Trophoblast cell (in vitro differentiated cells and primary cell): ENCODE results near the gene IAPP.

ENCODE experiments used
- DNase-seq, 2 donors: peaks; one replicate each; pipeline ENCODE4 v3.0.0-alpha.2; 2016
- H2AFZ ChIP-seq: 2 replicates; pipeline ENCODE4 v1.6.1; 2013; ENCODE audit warnings: low read length, moderate library complexity, mild to moderate bottlenecking; ENCODE audit not compliant: insufficient read depth, poor library complexity
- H2AK5ac ChIP-seq: 2 replicates; pipeline ENCODE4 v1.6.1; 2013; ENCODE audit warnings: mild to moderate bottlenecking, low read length
- H2BK120ac ChIP-seq: 2 replicates; pipeline ENCODE4 v1.6.1; 2013; ENCODE audit warnings: low read length, mild to moderate bottlenecking, moderate library complexity; ENCODE audit not compliant: insufficient read depth, poor library complexity
- H2BK12ac ChIP-seq: 2 replicates; pipeline ENCODE4 v1.6.1; 2013; ENCODE audit warnings: mild to moderate bottlenecking, low read length, moderate library complexity
- H2BK5ac ChIP-seq: 2 replicates; pipeline ENCODE4 v1.6.1; 2013; ENCODE audit warnings: low read length, low read depth, moderate library complexity, mild to moderate bottlenecking; ENCODE audit not compliant: poor library complexity
- H3K14ac ChIP-seq: 2 replicates; pipeline ENCODE4 v1.6.1; 2013; ENCODE audit warnings: mild to moderate bottlenecking, low read length
- H3K18ac ChIP-seq: 2 replicates; pipeline ENCODE4 v1.6.1; 2013; ENCODE audit warnings: mild to moderate bottlenecking, low read length
- H3K23ac ChIP-seq: 2 replicates; pipeline ENCODE4 v1.6.1; 2013; ENCODE audit warnings: low read length
- H3K27ac ChIP-seq: 2 replicates; pipeline ENCODE4 v1.5.1; 2013; ENCODE audit warnings: low read depth, mild to moderate bottlenecking, inconsistent platforms, low read length, moderate library complexity
- H3K27me3 ChIP-seq: 2 replicates; pipeline ENCODE4 v1.6.1; 2013; ENCODE audit warnings: inconsistent platforms, mild to moderate bottlenecking, low read length, moderate library complexity; ENCODE audit not compliant: insufficient read depth
- H3K36me3 ChIP-seq, 2 experiments: 1 replicate in 1 of 2; 2 replicates in 1 of 2; pipeline ENCODE4 v1.6.1; 2013; ENCODE audit warnings: low read length in 2 of 2, mild to moderate bottlenecking in 2 of 2, moderate library complexity in 1 of 2; ENCODE audit not compliant: insufficient read depth in 2 of 2, control insufficient read depth in 1 of 2
- H3K4ac ChIP-seq: 2 replicates; pipeline ENCODE4 v1.6.1; 2013; ENCODE audit warnings: low read depth, mild to moderate bottlenecking, low read length, moderate library complexity
- H3K4me1 ChIP-seq, 2 experiments: 1 replicate in 1 of 2; 2 replicates in 1 of 2; pipeline ENCODE4 v1.6.1; 2013; ENCODE audit warnings: low read length in 2 of 2, mild to moderate bottlenecking in 2 of 2, moderate library complexity in 1 of 2; ENCODE audit not compliant: insufficient read depth in 2 of 2, control insufficient read depth in 1 of 2
- H3K4me2 ChIP-seq: 2 replicates; pipeline ENCODE4 v1.6.1; 2013; ENCODE audit warnings: inconsistent platforms, mild to moderate bottlenecking, low read length, moderate library complexity
- H3K4me3 ChIP-seq: 2 replicates; pipeline ENCODE4 v1.5.1; 2013; ENCODE audit warnings: mild to moderate bottlenecking, low read depth, low read length, inconsistent platforms
- H3K79me1 ChIP-seq: one replicate; pipeline ENCODE4 v1.6.1; 2013; ENCODE audit warnings: low read length
- H3K79me2 ChIP-seq: 2 replicates; pipeline ENCODE4 v1.6.1; 2013; ENCODE audit warnings: low read length, mild to moderate bottlenecking; ENCODE audit not compliant: control insufficient read depth, insufficient read depth, poor library complexity
- H3K9ac ChIP-seq: 2 replicates; pipeline ENCODE4 v1.6.1; 2013; ENCODE audit warnings: mild to moderate bottlenecking, low read length
- H3K9me3 ChIP-seq: 2 replicates; pipeline ENCODE4 v1.6.1; 2013; ENCODE audit warnings: low read depth, mild to moderate bottlenecking, control low read depth, inconsistent platforms, low read length; ENCODE audit not compliant: insufficient read depth
- H4K12ac ChIP-seq: 2 replicates; pipeline ENCODE4 v1.6.1; 2013; ENCODE audit warnings: low read depth, mild to moderate bottlenecking, low read length, moderate library complexity
- H4K8ac ChIP-seq: 2 replicates; pipeline ENCODE4 v1.6.1; 2013; ENCODE audit warnings: low read depth, mild to moderate bottlenecking, low read length, moderate library complexity
- H4K91ac ChIP-seq: one replicate; pipeline ENCODE4 v1.6.1; 2013; ENCODE audit warnings: low read depth, mild to moderate bottlenecking, low read length, moderate library complexity
- WGBS: extraction: QIAGEN DNeasy Blood & Tissue Kit; methylation state at CpG from one replicate; pipeline ENCODE4 v1.1.7; 2013; ENCODE audit warnings: missing lambda C conversion rate; ENCODE audit not compliant: insufficient read length, insufficient coverage; ENCODE audit errors: extremely low coverage; 5-methylcytosine and 5-hydroxymethylcytosine counted together

The IAPP gene

DNA sequence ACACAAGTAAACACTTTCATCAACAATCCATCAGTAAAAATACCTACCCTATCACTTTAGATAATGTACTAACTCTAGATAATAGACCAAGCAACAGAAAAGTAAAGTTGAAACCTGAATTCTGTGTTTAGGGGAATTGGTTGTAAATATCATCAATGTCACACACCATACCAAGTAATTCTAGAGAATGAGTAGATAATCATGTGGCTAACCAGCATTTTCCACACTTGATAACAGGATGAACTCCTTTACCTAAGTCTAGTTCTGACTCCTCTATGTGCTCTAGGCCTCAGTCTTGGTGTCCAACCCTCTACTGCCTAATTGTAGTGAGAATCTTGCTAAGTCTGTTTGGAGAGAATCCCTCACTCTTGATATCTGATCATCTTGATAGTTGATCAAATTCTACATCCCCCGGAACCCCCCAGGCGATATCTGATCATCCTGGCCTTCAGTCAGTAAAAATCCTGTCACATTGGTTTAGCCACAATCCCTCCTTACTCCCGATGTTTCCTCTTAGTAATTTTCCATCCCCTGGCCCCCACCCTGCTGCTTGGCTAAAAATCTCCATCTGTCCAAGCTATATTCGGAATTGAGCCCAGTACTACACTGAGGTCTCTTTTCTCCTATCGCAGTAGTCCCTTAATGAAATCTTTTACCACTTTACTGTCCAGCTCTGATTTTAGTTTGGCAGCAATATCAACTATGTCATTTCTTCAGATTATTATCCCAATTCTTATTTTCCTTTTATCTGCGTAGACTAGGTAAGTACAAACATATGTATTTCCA lies 34.5 kb upstream of the IAPP start:
- Histone ChIP-seq H3K27me3 (no peaks in the 10 kb centered on the region), H3K9ac (no peak overlapping the region), H2AK5ac (no peak overlapping the region), H2BK5ac (no peak overlapping the region), H3K4me2 (no peak overlapping the region), H3K79me2 (no peaks in the 10 kb centered on the region), H3K27ac (no peak overlapping the region), H3K18ac (no peak overlapping the region), H3K4me3 (no peak overlapping the region), H4K12ac (no peak overlapping the region), H4K91ac (no peak overlapping the region), H2BK120ac (no peak overlapping the region), H3K4ac (no peak overlapping the region), H3K23ac (no peak overlapping the region), H3K4me1 (no peaks in the 10 kb centered on the region), H3K79me1 (no peaks in the 10 kb centered on the region), H3K14ac (no peak overlapping the region), H4K8ac (no peak overlapping the region), H3K9me3 (no peaks in the 10 kb centered on the region), H2BK12ac (no peak overlapping the region), H3K36me3 (no peaks in the 10 kb centered on the region), H2AFZ (no peak overlapping the region)
- DNase-seq, result no peak
- no CpG with 5 or more reads among the region's 6 CpGs for WGBS

DNA sequence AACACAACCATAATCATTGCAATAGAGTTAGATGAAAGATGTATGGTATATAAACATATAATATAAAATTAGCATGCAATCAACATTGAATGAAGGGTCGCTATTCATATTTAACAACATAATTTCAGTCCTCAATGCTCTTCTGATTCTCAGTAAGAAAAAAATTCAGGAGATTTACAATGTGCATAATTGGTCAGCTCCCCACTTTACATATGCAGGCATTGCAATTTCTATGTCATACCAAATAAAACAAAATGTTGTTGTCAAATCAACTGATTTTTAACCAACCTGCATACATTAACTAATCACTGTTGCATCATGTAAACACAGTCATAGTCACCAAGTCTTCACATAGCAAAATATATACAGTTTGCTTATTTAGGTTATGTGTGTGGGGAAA lies 32.8 kb upstream of the IAPP start:
- no peaks in the 10 kb centered on the region for H3K79me1 ChIP-seq
- no peak overlapping the region for H3K4me3 ChIP-seq
- no peak for DNase-seq
- H3K4ac ChIP-seq, result no peak overlapping the region
- H2BK120ac ChIP-seq, result no peak overlapping the region
- H2AFZ ChIP-seq, result no peak overlapping the region
- no peaks in the 10 kb centered on the region for H3K79me2 ChIP-seq
- no peaks in the 10 kb centered on the region for H3K27me3 ChIP-seq
- H3K14ac ChIP-seq, result no peak overlapping the region
- no peak overlapping the region for H4K12ac ChIP-seq
- no peak overlapping the region for H3K23ac ChIP-seq
- H2BK5ac ChIP-seq, result no peak overlapping the region
- H3K27ac ChIP-seq, result no peak overlapping the region
- H2AK5ac ChIP-seq, result no peak overlapping the region
- H3K4me1 ChIP-seq, result no peaks in the 10 kb centered on the region
- no peak overlapping the region for H3K18ac ChIP-seq
- H4K8ac ChIP-seq, result no peak overlapping the region
- H4K91ac ChIP-seq, result no peak overlapping the region
- H3K9ac ChIP-seq, result no peak overlapping the region
- H3K4me2 ChIP-seq, result no peak overlapping the region
- no CpG with 5 or more reads among the region's 1 CpG for WGBS
- H2BK12ac ChIP-seq, result no peak overlapping the region
- no peaks in the 10 kb centered on the region for H3K9me3 ChIP-seq
- no peaks in the 10 kb centered on the region for H3K36me3 ChIP-seq

DNA sequence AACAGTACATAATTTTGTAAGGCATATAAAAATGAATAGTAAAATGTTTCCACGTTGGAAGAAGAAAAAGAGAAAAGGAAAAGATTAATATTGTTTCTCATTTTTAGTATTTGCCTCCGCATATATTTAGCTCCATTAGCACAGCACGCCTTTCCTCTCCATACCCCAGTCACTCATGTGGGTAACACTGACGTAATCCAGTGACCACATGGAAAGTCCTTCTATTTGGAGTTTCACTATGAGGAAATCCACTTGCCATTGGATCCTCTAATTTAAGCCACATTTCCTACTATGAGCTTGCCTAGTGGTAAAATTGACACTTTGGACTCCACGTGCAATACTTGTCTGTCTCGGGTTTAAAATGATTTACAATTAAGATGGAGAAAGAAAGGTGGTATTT lies 32.3 kb upstream of the IAPP start:
- Histone ChIP-seq H3K4me2 (no peak overlapping the region), H3K9me3 (no peaks in the 10 kb centered on the region), H2BK120ac (no peak overlapping the region), H3K18ac (no peak overlapping the region), H2AK5ac (no peak overlapping the region), H3K4me3 (no peak overlapping the region), H2BK5ac (no peak overlapping the region), H3K79me2 (no peaks in the 10 kb centered on the region), H3K23ac (no peak overlapping the region), H4K8ac (no peak overlapping the region), H3K9ac (no peak overlapping the region), H2AFZ (no peak overlapping the region), H3K4ac (no peak overlapping the region), H4K91ac (no peak overlapping the region), H3K27ac (no peak overlapping the region), H3K14ac (no peak overlapping the region), H4K12ac (no peak overlapping the region), H3K27me3 (no peaks in the 10 kb centered on the region), H3K36me3 (no peaks in the 10 kb centered on the region), H2BK12ac (no peak overlapping the region), H3K79me1 (no peaks in the 10 kb centered on the region), H3K4me1 (no peaks in the 10 kb centered on the region)
- DNase-seq, result no peak
- no CpG with 5 or more reads among the region's 6 CpGs for WGBS

DNA sequence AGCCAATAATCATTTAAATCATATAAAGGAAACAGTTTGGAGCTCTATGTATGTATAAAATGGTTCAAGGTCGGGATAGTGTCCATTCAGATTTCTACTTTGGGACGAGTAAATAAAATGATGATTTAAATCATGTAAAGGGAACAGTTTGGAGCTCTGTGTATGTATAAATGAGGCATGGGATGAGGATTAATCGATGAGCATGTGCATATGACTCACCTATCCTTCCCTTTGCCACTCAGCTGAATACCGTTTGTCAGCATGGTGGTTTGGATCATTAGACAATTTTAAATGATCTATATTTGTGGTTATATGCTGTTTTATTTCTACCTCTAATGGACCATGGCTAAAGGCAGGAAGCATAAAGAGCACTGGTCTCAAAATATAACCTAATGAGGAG lies 30.9 kb upstream of the IAPP start:
- Histone ChIP-seq H2AFZ (no peak overlapping the region), H3K27ac (no peak overlapping the region), H3K4me3 (no peak overlapping the region), H3K4ac (no peak overlapping the region), H4K12ac (no peak overlapping the region), H3K23ac (no peak overlapping the region), H4K8ac (no peak overlapping the region), H3K36me3 (no peaks in the 10 kb centered on the region), H3K9ac (no peak overlapping the region), H3K14ac (no peak overlapping the region), H3K79me1 (no peaks in the 10 kb centered on the region), H3K27me3 (no peaks in the 10 kb centered on the region), H2BK120ac (no peak overlapping the region), H3K18ac (no peak overlapping the region), H2BK5ac (no peak overlapping the region), H3K4me2 (no peak overlapping the region), H2BK12ac (no peak overlapping the region), H4K91ac (no peak overlapping the region), H3K79me2 (no peaks in the 10 kb centered on the region), H3K4me1 (no peaks in the 10 kb centered on the region), H2AK5ac (no peak overlapping the region), H3K9me3 (no peaks in the 10 kb centered on the region)
- no peak for DNase-seq
- WGBS, result no CpG with 5 or more reads among the region's 4 CpGs
